Caco-2 (cell line): ENCODE measurements around the gene IQGAP2. TPM values are rescaled to one million over a fixed set of nuclear protein-coding genes. Genes with fewer than 3 reads are reported as not detected.

Experiments used
- BruUV-seq: library from RNA; stranded (reverse); fragments of 400-500 nt; replicated peaks from 2 replicates; lab custom pipeline; 2021; lab: Mats Ljungman, UMichigan
- CTCF ChIA-PET: fragments of 300-600 bp; sonication (Branson Sonifier 250); formaldehyde crosslinking; loops from one replicate; lab custom pipeline; 2022; ENCODE audit warnings: antibody characterized with exemption; lab: Charles Lee
- POLR2A ChIA-PET: fragments of 300-600 bp; sonication (Branson Sonifier 250); formaldehyde crosslinking; loops from one replicate; lab custom pipeline; 2022; ENCODE audit warnings: antibody characterized with exemption; lab: Charles Lee
- DNase-seq, 2 experiments: peaks; one replicate each; pipeline versions ENCODE4 v3.0.0 to v3.0.0-alpha.2; 2020 to 2022
- H3K27me3 ChIP-seq: replicated peaks from 2 replicates; pipeline ENCODE4 v1.6.0; 2011; ENCODE audit warnings: low read length; ENCODE audit not compliant: control insufficient read depth, insufficient read depth
- H3K36me3 ChIP-seq: 2 replicates; pipeline ENCODE4 v1.5.1; 2011; ENCODE audit warnings: low read length; ENCODE audit not compliant: control insufficient read depth, insufficient read depth
- H3K4me1 ChIP-seq: fragments of 250-450 bp; sonication (Bioruptor Pico); 2 replicates; pipeline ENCODE4 v1.5.1; 2020; ENCODE audit warnings: mild to moderate bottlenecking
- H3K4me3 ChIP-seq: 2 replicates; pipeline ENCODE4 v1.5.1; 2011; ENCODE audit warnings: low read depth, mild to moderate bottlenecking, control low read depth, low read length
- H3K9me3 ChIP-seq: fragments of 250-450 bp; sonication (Bioruptor Pico); 2 replicates; pipeline ENCODE4 v1.5.1; 2020; ENCODE audit warnings: mild to moderate bottlenecking, moderate library complexity
- H3K27ac Mint-ChIP-seq: one replicate; pipeline ENCODE4 v1.8.0; 2022; ENCODE audit warnings: mixed read lengths; ENCODE audit not compliant: unreplicated experiment
- H3K27me3 Mint-ChIP-seq: one replicate; pipeline ENCODE4 v1.8.0; 2022; ENCODE audit warnings: mixed read lengths; ENCODE audit not compliant: insufficient read depth, unreplicated experiment
- H3K36me3 Mint-ChIP-seq: one replicate; pipeline ENCODE4 v1.8.0; 2022; ENCODE audit warnings: mild to moderate bottlenecking, mixed read lengths; ENCODE audit not compliant: insufficient read depth, unreplicated experiment
- H3K4me1 Mint-ChIP-seq: one replicate; pipeline ENCODE4 v1.8.0; 2022; ENCODE audit warnings: low read depth, mixed read lengths; ENCODE audit not compliant: unreplicated experiment
- H3K4me3 Mint-ChIP-seq: one replicate; pipeline ENCODE4 v1.8.0; 2022; ENCODE audit warnings: mild to moderate bottlenecking, moderate library complexity, mixed read lengths; ENCODE audit not compliant: unreplicated experiment
- H3K9me3 Mint-ChIP-seq: one replicate; pipeline ENCODE4 v1.8.0; 2022; ENCODE audit warnings: mixed read lengths; ENCODE audit not compliant: unreplicated experiment
- CTCF ChIP-seq, 2 experiments: fragments of 200-600 bp in 1 of 2; IDR thresholded peaks; 1 replicate in 1 of 2; 2 replicates in 1 of 2; pipeline versions ENCODE4 v1.5.1 to v1.8.0; 2011 to 2022; ENCODE audit warnings: antibody characterized with exemption in 1 of 2, control low read depth in 1 of 2, inconsistent platforms in 1 of 2, low read depth in 1 of 2, low read length in 1 of 2, mild to moderate bottlenecking in 1 of 2, moderate library complexity in 1 of 2; ENCODE audit not compliant: insufficient read depth in 1 of 2, severe bottlenecking in 1 of 2, unreplicated experiment in 1 of 2
- intact Hi-C: fragments of 100-400 bp; cut with micrococcal nuclease; formaldehyde crosslinking; loops from one replicate; pipeline ENCODE4 v1.10.0; 2022; ENCODE audit not compliant: unreplicated experiment
- total RNA-seq: library from RNA; stranded (reverse); gene quantifications from 2 replicates; pipeline ENCODE4 v1.2.3, GENCODE V29; 2022

Gene IQGAP2
- total RNA-seq, 1 experiment from 2014 or later: 89.4 TPM

GRCh38 chr5:76732405-76733048 is 329.4 kb downstream of the IQGAP2 start:
- ChIA-PET POLR2A (no interaction called here), CTCF (no interaction called here)
- Histone ChIP-seq H3K27me3 (no peaks in the 10 kb centered on the region), H3K9me3 (peaks cover 17% of the 10 kb centered on the region), H3K4me3 (no peak overlapping the region), H3K4me1 (no peaks in the 10 kb centered on the region), H3K36me3 (no peaks in the 10 kb centered on the region)
- no peak overlapping the region for H3K4me3 Mint-ChIP-seq
- no peak overlapping the region for H3K27ac Mint-ChIP-seq
- H3K27me3 Mint-ChIP-seq: no peaks in the 10 kb centered on the region
- BruUV-seq: no TSS peak
- intact Hi-C loops: no loop called here
- peaks cover 9% of the 10 kb centered on the region for H3K36me3 Mint-ChIP-seq
- no peak for TF ChIP-seq CTCF (IDR thresholded peaks at IDR 0.05; ENCODE audit: insufficient read depth in 1 of 2, low read depth in 1 of 2, low read length in 1 of 2, severe bottlenecking in 1 of 2, unreplicated experiment in 1 of 2)
- DNase-seq: no peak
- peaks cover 5% of the 10 kb centered on the region for H3K4me1 Mint-ChIP-seq
- peaks cover 33% of the 10 kb centered on the region for H3K9me3 Mint-ChIP-seq

- POLR2A ChIA-PET: no interaction called here
- no TSS peak for BruUV-seq
- DNase-seq: no peak
Measured at GRCh38 chr5:76733049-76733417, 329.9 kb downstream of the IQGAP2 start.

More at GRCh38 chr5:76733049-76733417, 329.9 kb downstream of the IQGAP2 start:
- Histone ChIP-seq H3K4me1 (no peaks in the 10 kb centered on the region), H3K36me3 (no peaks in the 10 kb centered on the region; the same call in 1 of the 2 replicates), H3K27me3 (no peaks in the 10 kb centered on the region), H3K9me3 (peaks cover 16% of the 10 kb centered on the region), H3K4me3 (no peak overlapping the region)
- Mint-ChIP-seq H3K36me3 (peaks cover 9% of the 10 kb centered on the region), H3K9me3 (peaks cover 30% of the 10 kb centered on the region), H3K4me1 (peaks cover 5% of the 10 kb centered on the region), H3K4me3 (no peak overlapping the region), H3K27me3 (no peaks in the 10 kb centered on the region), H3K27ac (no peak overlapping the region)
- CTCF ChIA-PET: no interaction called here
- no peak for TF ChIP-seq CTCF (IDR thresholded peaks at IDR 0.05; ENCODE audit: insufficient read depth in 1 of 2, low read depth in 1 of 2, low read length in 1 of 2, severe bottlenecking in 1 of 2, unreplicated experiment in 1 of 2)
- intact Hi-C loops: no loop called here
